Suppressor macrophage treated with lipopolysaccharide for 4 hours (primary cell): ENCODE measurements around the gene PTPN14.
A peak's percentile ranks its signal among the peaks of the same experiment; 100 is the strongest.

Experiments
- DNase-seq: peaks from one replicate; pipeline ENCODE4 v3.0.0-alpha.2; 2020

PTPN14 gene

GRCh38 chr1:214324896-214325800 lies 226.3 kb downstream of the PTPN14 start:
- DNase-seq, result no peak

DNA sequence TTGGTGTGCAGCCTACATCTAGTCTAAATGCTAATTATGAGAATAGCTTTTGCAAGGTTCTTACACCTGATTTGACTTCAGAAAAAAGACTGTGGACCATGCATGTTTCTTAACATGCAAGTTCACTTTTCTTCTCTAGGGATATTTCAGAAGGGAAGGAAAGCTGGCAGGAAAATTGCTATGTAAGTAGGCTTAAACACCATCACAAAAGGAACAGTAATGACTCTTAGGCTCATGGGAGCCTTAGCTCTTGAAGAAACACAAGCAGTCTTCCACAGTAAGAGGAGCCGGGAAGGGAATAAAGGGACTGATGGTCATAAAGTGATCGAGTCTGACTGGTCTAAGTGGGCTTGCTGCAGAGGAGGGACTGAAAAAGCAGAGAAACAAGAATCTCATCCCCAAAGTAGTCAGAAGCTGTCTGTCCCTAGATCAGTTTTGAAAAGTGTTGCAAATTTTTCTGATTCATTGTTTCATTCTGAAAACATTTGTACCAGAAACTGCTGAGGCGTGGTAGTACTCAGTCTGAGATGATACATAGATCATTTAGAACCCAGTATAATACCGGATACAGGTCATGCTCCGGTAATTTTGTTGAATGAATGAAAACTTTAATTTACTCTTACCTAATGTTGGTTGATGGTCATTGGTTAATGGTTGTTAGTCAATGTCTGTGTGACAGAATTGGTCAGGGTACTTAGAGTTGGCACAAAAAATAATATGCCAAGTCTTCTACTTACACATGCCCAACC lies 229.5 kb downstream of the PTPN14 start:
- no peak for DNase-seq

DNA sequence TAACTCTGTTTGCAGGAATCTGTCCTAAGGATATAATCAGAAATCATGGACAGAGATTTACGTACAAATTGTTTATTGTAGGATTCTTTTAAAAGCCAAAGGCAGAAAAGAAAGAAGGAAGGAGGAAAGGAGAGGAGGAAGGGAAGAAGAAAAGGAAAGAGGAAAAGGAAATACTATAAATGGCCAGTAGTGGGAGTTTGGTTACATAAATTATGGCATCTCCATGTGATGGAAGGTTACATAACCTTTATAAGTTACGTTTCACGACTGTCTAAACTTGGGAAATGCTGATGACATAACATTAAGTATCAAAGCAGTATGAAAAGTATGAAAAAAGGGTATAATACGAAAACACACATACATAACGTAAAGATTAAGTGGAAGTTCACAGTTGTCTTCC lies 231.5 kb downstream of the PTPN14 start:
- DNase-seq, result peak; percentile 36

GRCh38 chr1:214318956-214319736 lies 232.3 kb downstream of the PTPN14 start:
- no peak for DNase-seq

DNA sequence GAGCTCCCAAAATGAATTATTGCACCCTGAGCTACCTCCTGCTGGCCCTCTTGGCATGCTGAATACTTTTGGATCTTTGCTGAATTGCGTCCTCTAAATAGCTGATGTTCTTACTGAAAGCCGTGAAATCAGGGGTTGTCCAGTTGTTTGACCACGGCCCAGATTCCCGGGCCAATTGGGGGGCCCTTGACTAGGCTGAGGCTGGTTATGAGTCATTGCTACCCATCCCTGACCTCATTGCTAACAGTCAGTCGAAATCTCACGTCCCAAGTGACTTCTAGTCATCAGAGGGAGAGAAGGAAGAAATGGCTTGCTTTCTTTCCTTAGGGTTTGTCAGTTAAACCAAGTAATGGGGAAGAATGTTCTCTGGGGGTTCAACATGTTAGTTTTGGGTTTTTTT lies 233.0 kb downstream of the PTPN14 start:
- DNase-seq, result peak; percentile 21

- DNase-seq, result no peak
These were observed 233.7 kb downstream of the PTPN14 start for GRCh38 chr1:214317734-214318133.

- DNase-seq, result no peak
These were observed 234.1 kb downstream of the PTPN14 start for GRCh38 chr1:214317300-214317699.

GRCh38 chr1:214316593-214316992 lies 234.8 kb downstream of the PTPN14 start:
- no peak for DNase-seq

DNA sequence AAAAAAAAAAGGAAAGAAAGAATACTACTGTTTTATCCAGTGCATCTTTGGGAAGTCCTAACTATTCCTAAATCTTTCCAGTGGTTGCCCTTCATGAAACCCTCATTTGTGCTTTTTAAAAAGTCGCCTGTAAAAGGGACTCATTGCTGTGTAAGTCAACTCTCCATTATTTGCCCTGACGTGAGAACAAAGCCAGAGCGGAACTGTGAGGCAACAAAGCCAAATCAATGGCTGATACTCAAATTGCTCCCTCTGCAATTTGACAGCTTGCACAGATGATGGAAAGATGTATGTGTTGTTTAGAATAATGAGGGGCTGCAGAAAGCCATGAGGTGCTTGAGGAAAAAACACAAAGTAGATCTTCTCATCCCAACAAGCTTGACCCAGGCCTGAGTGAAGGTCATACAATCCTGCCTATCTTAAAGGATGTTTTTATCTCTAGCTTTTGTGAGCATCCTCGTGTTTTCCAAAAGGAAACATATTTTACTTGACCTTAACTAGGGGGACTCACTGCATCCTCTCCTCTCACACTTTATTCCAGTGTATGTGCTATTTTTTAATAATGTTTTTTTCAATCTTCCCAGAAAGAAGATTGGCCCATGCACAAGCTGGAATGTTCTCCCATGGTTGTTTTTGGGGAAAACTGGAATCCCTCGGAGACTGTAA lies 237.1 kb downstream of the PTPN14 start:
- DNase-seq, result no peak

GRCh38 chr1:214312530-214313051 lies 238.8 kb downstream of the PTPN14 start:
- no peak for DNase-seq

- DNase-seq, result no peak
These were observed 240.4 kb downstream of the PTPN14 start for GRCh38 chr1:214310777-214311690.

- DNase-seq, result peak; percentile 74
These were observed 241.4 kb downstream of the PTPN14 start for GRCh38 chr1:214310010-214310409.

DNA sequence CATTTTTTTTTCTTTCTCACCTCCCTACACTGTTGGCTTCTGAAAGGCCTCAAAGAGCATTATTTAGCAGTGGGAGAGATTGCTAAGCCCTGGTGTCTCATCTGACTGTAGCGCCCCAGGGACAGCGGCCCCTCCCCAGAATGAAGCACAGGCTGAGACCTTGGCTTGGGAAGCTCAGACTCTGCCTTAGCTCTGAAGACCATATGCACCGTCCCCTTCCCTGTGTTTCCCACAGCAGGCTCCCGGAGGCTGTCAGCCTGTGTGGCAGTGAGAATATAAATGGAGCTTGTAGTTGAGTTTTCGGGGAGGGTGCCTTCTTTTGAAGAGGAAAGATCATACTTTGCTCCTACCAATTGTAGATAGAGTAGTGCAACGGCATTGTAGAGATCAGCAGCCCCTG lies 245.1 kb downstream of the PTPN14 start:
- DNase-seq, result no peak

GRCh38 chr1:214305164-214305751 lies 246.1 kb downstream of the PTPN14 start:
- no peak for DNase-seq

GRCh38 chr1:214303141-214303930 lies 248.1 kb downstream of the PTPN14 start:
- no peak for DNase-seq

- no peak for DNase-seq
These were observed 249.9 kb downstream of the PTPN14 start for GRCh38 chr1:214301526-214301925.

GRCh38 chr1:214300149-214300780 lies 251.1 kb downstream of the PTPN14 start:
- DNase-seq, result no peak
